GM12878 (cell line): ENCODE results near the gene FAS. TPM values are rescaled to one million over a fixed set of nuclear protein-coding genes. Genes with fewer than 3 reads are reported as not detected.

Source experiments
- ASH2L ChIP-seq: fragments of 300-600, 200-600 bp; sonication (generic); IDR thresholded peaks from 2 replicates; pipeline ENCODE4 v1.6.1; 2017; ENCODE audit warnings: low read depth, mild to moderate bottlenecking, borderline replicate concordance
- CUX1 ChIP-seq: IDR thresholded peaks from 2 replicates; pipeline ENCODE4 v1.6.1; 2012; ENCODE audit warnings: improper control_type of control experiment, low read depth, low read length; ENCODE audit not compliant: insufficient replicate concordance
- EED ChIP-seq: sonication (generic); IDR thresholded peaks from 2 replicates; pipeline ENCODE4 v1.6.1; 2016; ENCODE audit warnings: antibody characterized with exemption, low read depth
- ESRRA ChIP-seq: IDR thresholded peaks from 2 replicates; pipeline ENCODE4 v1.6.1; 2012; ENCODE audit warnings: mild to moderate bottlenecking, low read length, improper control_type of control experiment
- MEF2A ChIP-seq: IDR thresholded peaks from 2 replicates; pipeline ENCODE4 v1.6.1; 2011; ENCODE audit warnings: low read depth, mild to moderate bottlenecking, low read length, moderate library complexity; ENCODE audit not compliant: insufficient read depth
- PAX5 ChIP-seq: IDR thresholded peaks from 2 replicates; pipeline ENCODE4 v1.6.1; 2011; ENCODE audit warnings: low read depth, low read length, borderline replicate concordance
- POLR2AphosphoS2 ChIP-seq: IDR thresholded peaks from 2 replicates; pipeline ENCODE4 v1.6.1; 2011; ENCODE audit warnings: low read depth, mild to moderate bottlenecking, low read length, improper control_type of control experiment, moderate library complexity
- RB1 ChIP-seq: fragments of 450-650 bp; formaldehyde crosslinking; IDR thresholded peaks from 2 replicates; pipeline ENCODE4 v1.6.1; 2017; ENCODE audit warnings: mild to moderate bottlenecking, borderline replicate concordance
- REST ChIP-seq: IDR thresholded peaks from 2 replicates; pipeline ENCODE4 v1.6.1; 2012; ENCODE audit warnings: mild to moderate bottlenecking, low read depth, low read length
- STAT1 ChIP-seq: fragments of 450-650 bp; conservative IDR thresholded peaks from 2 replicates; pipeline ENCODE4 v1.6.1; 2014; ENCODE audit warnings: antibody characterized with exemption, mild to moderate bottlenecking
- ZNF274 ChIP-seq: IDR thresholded peaks from one replicate; pipeline ENCODE4 v1.8.0; 2011; ENCODE audit not compliant: insufficient read length, insufficient read depth
- polyA plus RNA-seq, 11 experiments: library from polyadenylated mRNA; depleted of rRNA in 4 of 11; unstranded in 6 of 11; stranded (reverse) in 5 of 11; fragments of >200 nt; fragmentation: Nextera tagmentation in 4 of 11; fragmentation: Illumina TruSeq in 1 of 11; extraction: Ambion mirVana in 4 of 11; extraction: Trizol in 1 of 11; gene quantifications; 1 replicate in 1 of 11; 2 replicates in 10 of 11; pipeline versions ENCODE4 v1.2.1 to v1.2.3, GENCODE V29; 2011 to 2016; ENCODE audit warnings: inconsistent platforms in 2 of 11, missing spikeins in 2 of 11, low read depth in 1 of 11
- total RNA-seq, 4 experiments: library from RNA; depleted of rRNA in 3 of 4; stranded (reverse); fragments of >200 nt in 3 of 4; fragmentation: Illumina TruSeq in 1 of 4; extraction: Trizol in 1 of 4; gene quantifications; 2 replicates each; pipeline versions ENCODE4 v1.2.1 to v1.2.3, GENCODE V29; 2013 to 2021

Gene FAS
- total and polyA plus RNA-seq, 10 of the 15 experiments (the other 5 are each of a cell fraction or from before 2014, with no cell fraction given) = 50.1 to 147 (median 69.9) TPM

GRCh38 chr10:89053555-89053954 is 63.0 kb downstream of the FAS start (continued):
- TF ChIP-seq CUX1 = no peak
- TF ChIP-seq POLR2AphosphoS2 = no peak
- TF ChIP-seq EED = no peak
- no peak for TF ChIP-seq PAX5
- no peak for TF ChIP-seq RB1
- no peak for TF ChIP-seq ESRRA
- TF ChIP-seq ASH2L = no peak
- TF ChIP-seq ZNF274 = no peak
- TF ChIP-seq STAT1 = no peak
- no peak for TF ChIP-seq MEF2A
- TF ChIP-seq REST = no peak
